GM12874 (cell line): ENCODE results near the gene RNF223.
A peak's percentile ranks its signal among the peaks of the same experiment; 100 is the strongest.

Source experiments
- CTCF ChIP-seq: IDR thresholded peaks from 2 replicates; pipeline ENCODE4 v1.5.1; 2011; ENCODE audit warnings: low read depth, mild to moderate bottlenecking, control low read depth, low read length, moderate library complexity; ENCODE audit not compliant: insufficient read depth

RNF223 gene

GRCh38 chr1:1034439-1034781 lies 39.7 kb downstream of the RNF223 start:
- TF ChIP-seq CTCF: no peak

- TF ChIP-seq CTCF: no peak
Observed at GRCh38 chr1:1033731-1034438, 40.2 kb downstream of the RNF223 start.

GRCh38 chr1:1033009-1033587 lies 41.0 kb downstream of the RNF223 start:
- TF ChIP-seq CTCF: peak; percentile 92

GRCh38 chr1:1032424-1032823 lies 41.7 kb downstream of the RNF223 start:
- TF ChIP-seq CTCF: no peak

GRCh38 chr1:1031659-1032235 lies 42.4 kb downstream of the RNF223 start:
- no peak for TF ChIP-seq CTCF

- TF ChIP-seq CTCF: no peak
Observed at GRCh38 chr1:1027791-1028190, 46.3 kb downstream of the RNF223 start.

- TF ChIP-seq CTCF: no peak
Observed at GRCh38 chr1:1026599-1027413, 47.3 kb downstream of the RNF223 start.
